K562 (cell line): ENCODE data around the gene SP6. TPM values are rescaled to one million over a fixed set of nuclear protein-coding genes. Genes with fewer than 3 reads are reported as not detected.

Source experiments
- C11orf30 ChIP-seq: fragments of 450-650 bp; IDR thresholded peaks from 2 replicates; pipeline ENCODE4 v1.6.1; 2016; ENCODE audit warnings: low read depth, mild to moderate bottlenecking
- CBX3 ChIP-seq, 2 experiments: IDR thresholded peaks; 1 replicate in 1 of 2; 2 replicates in 1 of 2; pipeline ENCODE4 v1.6.1; 2012; ENCODE audit warnings: inconsistent platforms in 2 of 2, low read length in 2 of 2, borderline replicate concordance in 1 of 2, control low read depth in 1 of 2
- HDAC1 ChIP-seq, 2 experiments: fragments of 450-650 bp; IDR thresholded peaks; 2 replicates each; pipeline ENCODE4 v1.6.1; 2016 to 2017; ENCODE audit warnings: inconsistent platforms in 1 of 2, mild to moderate bottlenecking in 1 of 2, moderate library complexity in 1 of 2
- NFRKB ChIP-seq: fragments of 450-650 bp; IDR thresholded peaks from 2 replicates; pipeline ENCODE4 v1.6.1; 2016; ENCODE audit warnings: low read depth
- PHF21A ChIP-seq: fragments of 450-650 bp; IDR thresholded peaks from 2 replicates; pipeline ENCODE4 v1.6.1; 2017; ENCODE audit warnings: low read depth, borderline replicate concordance
- PRMT5 ChIP-seq: sonication (generic); formaldehyde crosslinking; IDR thresholded peaks from 2 replicates; pipeline ENCODE4 v1.5.0; 2020; ENCODE audit warnings: missing genetic modification reagents
- PURB ChIP-seq: sonication (generic); formaldehyde crosslinking; IDR thresholded peaks from 2 replicates; pipeline ENCODE4 v1.9.0; 2021; ENCODE audit warnings: low read depth, mild to moderate bottlenecking, missing genetic modification reagents
- ZNF408 ChIP-seq: fragments of 250-450 bp; sonication (Bioruptor Pico); IDR thresholded peaks from 2 replicates; pipeline ENCODE4 v1.4.0; 2020; ENCODE audit warnings: low read depth, mild to moderate bottlenecking, moderate library complexity
- polyA plus RNA-seq, 8 experiments: library from polyadenylated mRNA; depleted of rRNA in 4 of 8; stranded (reverse) in 5 of 8; unstranded in 3 of 8; fragments of >200 nt; fragmentation: Nextera tagmentation in 2 of 8; fragmentation: Illumina TruSeq in 1 of 8; extraction: Ambion mirVana in 2 of 8; extraction: Trizol in 1 of 8; gene quantifications; 2 replicates each; pipeline versions ENCODE4 v1.2.1 to v1.2.3, GENCODE V29; 2011 to 2014; ENCODE audit warnings: inconsistent platforms in 1 of 8, missing spikeins in 1 of 8
- total RNA-seq, 7 experiments: library from RNA; depleted of rRNA in 6 of 7; stranded (reverse); fragments of >200 nt in 6 of 7; fragmentation: Illumina TruSeq in 2 of 7; extraction: Trizol in 2 of 7; gene quantifications; 2 replicates each; pipeline versions ENCODE4 v1.2.1 to v1.2.3, GENCODE V29; 2011 to 2021; ENCODE audit warnings: low replicate concordance in 1 of 7
- TF ChIP-seq, protein P1 (sequence below): fragments of 200-800 bp; sonication (Bioruptor generic); IDR thresholded peaks from 2 replicates; pipeline ENCODE4 v1.6.1; 2017; ENCODE audit warnings: missing genetic modification characterization, missing compliant biosample characterization
- TF ChIP-seq, protein P2 (sequence below), 2 experiments: fragments of 450-650 bp; IDR thresholded peaks; 2 replicates each; pipeline ENCODE4 v1.6.1; 2016
- TF ChIP-seq, protein P3 (sequence below): fragments of 450-650 bp; formaldehyde crosslinking; conservative IDR thresholded peaks from 2 replicates; pipeline ENCODE4 v1.4.0; 2022; ENCODE audit warnings: mild to moderate bottlenecking, missing genetic modification characterization
- TF ChIP-seq, protein P4 (sequence below): fragments of 450-650 bp; IDR thresholded peaks from 2 replicates; pipeline ENCODE4 v1.6.1; 2017; ENCODE audit warnings: antibody characterized with exemption, mild to moderate bottlenecking
- TF ChIP-seq, protein P5 (sequence below): sonication (generic); formaldehyde crosslinking; IDR thresholded peaks from 2 replicates; pipeline ENCODE4 v1.8.0; 2023; ENCODE audit warnings: missing genetic modification reagents, mild to moderate bottlenecking, borderline replicate concordance

Gene SP6
- total and polyA plus RNA-seq, 9 of the 15 experiments (the other 6 are each of a cell fraction or from before 2014, with no cell fraction given), result 0.11 to 7.9 (median 2.2) TPM

DNA sequence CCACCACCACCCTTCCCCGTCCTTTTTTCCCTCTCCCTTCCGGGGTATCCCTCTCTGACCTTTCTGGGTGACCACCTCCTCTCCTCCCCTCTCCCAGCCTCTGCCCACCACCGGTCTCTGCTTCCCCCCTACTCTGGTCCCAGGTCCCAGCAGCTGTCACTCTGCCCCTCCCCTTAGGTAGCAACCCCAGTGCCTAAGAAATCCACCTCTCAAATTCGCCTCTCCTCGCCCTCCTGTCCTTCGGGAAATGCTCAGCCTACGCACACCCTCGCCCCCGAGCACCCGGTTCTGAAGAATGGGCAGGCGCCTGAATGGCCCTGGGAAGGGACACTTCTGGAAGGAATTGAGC, 775 bp upstream of the SP6 start (continued):
- TF ChIP-seq PURB (CRISPR knock-in tag) (no peak), ZNF408 (no peak), HDAC1 (IDR thresholded peaks at IDR 0.05) (peak in 1 of 2 experiments; percentile 10; a peak in 1 of 4 replicates), CBX3 (IDR thresholded peaks at IDR 0.05; ENCODE audit: borderline replicate concordance in 1 of 2, low read length in 2 of 2) (no peak), PRMT5 (CRISPR knock-in tag) (no peak), C11orf30 (no peak), PHF21A (no peak), NFRKB (peak; percentile 37; the same call in 1 of the 2 replicates)
- TF ChIP-seq, protein P1, sequence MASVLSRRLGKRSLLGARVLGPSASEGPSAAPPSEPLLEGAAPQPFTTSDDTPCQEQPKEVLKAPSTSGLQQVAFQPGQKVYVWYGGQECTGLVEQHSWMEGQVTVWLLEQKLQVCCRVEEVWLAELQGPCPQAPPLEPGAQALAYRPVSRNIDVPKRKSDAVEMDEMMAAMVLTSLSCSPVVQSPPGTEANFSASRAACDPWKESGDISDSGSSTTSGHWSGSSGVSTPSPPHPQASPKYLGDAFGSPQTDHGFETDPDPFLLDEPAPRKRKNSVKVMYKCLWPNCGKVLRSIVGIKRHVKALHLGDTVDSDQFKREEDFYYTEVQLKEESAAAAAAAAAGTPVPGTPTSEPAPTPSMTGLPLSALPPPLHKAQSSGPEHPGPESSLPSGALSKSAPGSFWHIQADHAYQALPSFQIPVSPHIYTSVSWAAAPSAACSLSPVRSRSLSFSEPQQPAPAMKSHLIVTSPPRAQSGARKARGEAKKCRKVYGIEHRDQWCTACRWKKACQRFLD, result no peak; the same call in 1 of the 2 replicates
- TF ChIP-seq, protein P2, sequence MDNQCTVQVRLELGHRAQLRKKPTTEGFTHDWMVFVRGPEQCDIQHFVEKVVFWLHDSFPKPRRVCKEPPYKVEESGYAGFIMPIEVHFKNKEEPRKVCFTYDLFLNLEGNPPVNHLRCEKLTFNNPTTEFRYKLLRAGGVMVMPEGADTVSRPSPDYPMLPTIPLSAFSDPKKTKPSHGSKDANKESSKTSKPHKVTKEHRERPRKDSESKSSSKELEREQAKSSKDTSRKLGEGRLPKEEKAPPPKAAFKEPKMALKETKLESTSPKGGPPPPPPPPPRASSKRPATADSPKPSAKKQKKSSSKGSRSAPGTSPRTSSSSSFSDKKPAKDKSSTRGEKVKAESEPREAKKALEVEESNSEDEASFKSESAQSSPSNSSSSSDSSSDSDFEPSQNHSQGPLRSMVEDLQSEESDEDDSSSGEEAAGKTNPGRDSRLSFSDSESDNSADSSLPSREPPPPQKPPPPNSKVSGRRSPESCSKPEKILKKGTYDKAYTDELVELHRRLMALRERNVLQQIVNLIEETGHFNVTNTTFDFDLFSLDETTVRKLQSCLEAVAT (IDR thresholded peaks at IDR 0.05), result no peak
- TF ChIP-seq, protein P3, sequence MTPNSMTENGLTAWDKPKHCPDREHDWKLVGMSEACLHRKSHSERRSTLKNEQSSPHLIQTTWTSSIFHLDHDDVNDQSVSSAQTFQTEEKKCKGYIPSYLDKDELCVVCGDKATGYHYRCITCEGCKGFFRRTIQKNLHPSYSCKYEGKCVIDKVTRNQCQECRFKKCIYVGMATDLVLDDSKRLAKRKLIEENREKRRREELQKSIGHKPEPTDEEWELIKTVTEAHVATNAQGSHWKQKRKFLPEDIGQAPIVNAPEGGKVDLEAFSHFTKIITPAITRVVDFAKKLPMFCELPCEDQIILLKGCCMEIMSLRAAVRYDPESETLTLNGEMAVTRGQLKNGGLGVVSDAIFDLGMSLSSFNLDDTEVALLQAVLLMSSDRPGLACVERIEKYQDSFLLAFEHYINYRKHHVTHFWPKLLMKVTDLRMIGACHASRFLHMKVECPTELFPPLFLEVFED (CRISPR knock-in tag), result no peak
- TF ChIP-seq, protein P4, sequence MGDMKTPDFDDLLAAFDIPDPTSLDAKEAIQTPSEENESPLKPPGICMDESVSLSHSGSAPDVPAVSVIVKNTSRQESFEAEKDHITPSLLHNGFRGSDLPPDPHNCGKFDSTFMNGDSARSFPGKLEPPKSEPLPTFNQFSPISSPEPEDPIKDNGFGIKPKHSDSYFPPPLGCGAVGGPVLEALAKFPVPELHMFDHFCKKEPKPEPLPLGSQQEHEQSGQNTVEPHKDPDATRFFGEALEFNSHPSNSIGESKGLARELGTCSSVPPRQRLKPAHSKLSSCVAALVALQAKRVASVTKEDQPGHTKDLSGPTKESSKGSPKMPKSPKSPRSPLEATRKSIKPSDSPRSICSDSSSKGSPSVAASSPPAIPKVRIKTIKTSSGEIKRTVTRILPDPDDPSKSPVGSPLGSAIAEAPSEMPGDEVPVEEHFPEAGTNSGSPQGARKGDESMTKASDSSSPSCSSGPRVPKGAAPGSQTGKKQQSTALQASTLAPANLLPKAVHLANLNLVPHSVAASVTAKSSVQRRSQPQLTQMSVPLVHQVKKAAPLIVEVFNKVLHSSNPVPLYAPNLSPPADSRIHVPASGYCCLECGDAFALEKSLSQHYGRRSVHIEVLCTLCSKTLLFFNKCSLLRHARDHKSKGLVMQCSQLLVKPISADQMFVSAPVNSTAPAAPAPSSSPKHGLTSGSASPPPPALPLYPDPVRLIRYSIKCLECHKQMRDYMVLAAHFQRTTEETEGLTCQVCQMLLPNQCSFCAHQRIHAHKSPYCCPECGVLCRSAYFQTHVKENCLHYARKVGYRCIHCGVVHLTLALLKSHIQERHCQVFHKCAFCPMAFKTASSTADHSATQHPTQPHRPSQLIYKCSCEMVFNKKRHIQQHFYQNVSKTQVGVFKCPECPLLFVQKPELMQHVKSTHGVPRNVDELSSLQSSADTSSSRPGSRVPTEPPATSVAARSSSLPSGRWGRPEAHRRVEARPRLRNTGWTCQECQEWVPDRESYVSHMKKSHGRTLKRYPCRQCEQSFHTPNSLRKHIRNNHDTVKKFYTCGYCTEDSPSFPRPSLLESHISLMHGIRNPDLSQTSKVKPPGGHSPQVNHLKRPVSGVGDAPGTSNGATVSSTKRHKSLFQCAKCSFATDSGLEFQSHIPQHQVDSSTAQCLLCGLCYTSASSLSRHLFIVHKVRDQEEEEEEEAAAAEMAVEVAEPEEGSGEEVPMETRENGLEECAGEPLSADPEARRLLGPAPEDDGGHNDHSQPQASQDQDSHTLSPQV, result no peak
- TF ChIP-seq, protein P5, sequence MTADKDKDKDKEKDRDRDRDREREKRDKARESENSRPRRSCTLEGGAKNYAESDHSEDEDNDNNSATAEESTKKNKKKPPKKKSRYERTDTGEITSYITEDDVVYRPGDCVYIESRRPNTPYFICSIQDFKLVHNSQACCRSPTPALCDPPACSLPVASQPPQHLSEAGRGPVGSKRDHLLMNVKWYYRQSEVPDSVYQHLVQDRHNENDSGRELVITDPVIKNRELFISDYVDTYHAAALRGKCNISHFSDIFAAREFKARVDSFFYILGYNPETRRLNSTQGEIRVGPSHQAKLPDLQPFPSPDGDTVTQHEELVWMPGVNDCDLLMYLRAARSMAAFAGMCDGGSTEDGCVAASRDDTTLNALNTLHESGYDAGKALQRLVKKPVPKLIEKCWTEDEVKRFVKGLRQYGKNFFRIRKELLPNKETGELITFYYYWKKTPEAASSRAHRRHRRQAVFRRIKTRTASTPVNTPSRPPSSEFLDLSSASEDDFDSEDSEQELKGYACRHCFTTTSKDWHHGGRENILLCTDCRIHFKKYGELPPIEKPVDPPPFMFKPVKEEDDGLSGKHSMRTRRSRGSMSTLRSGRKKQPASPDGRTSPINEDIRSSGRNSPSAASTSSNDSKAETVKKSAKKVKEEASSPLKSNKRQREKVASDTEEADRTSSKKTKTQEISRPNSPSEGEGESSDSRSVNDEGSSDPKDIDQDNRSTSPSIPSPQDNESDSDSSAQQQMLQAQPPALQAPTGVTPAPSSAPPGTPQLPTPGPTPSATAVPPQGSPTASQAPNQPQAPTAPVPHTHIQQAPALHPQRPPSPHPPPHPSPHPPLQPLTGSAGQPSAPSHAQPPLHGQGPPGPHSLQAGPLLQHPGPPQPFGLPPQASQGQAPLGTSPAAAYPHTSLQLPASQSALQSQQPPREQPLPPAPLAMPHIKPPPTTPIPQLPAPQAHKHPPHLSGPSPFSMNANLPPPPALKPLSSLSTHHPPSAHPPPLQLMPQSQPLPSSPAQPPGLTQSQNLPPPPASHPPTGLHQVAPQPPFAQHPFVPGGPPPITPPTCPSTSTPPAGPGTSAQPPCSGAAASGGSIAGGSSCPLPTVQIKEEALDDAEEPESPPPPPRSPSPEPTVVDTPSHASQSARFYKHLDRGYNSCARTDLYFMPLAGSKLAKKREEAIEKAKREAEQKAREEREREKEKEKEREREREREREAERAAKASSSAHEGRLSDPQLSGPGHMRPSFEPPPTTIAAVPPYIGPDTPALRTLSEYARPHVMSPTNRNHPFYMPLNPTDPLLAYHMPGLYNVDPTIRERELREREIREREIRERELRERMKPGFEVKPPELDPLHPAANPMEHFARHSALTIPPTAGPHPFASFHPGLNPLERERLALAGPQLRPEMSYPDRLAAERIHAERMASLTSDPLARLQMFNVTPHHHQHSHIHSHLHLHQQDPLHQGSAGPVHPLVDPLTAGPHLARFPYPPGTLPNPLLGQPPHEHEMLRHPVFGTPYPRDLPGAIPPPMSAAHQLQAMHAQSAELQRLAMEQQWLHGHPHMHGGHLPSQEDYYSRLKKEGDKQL, result no peak
